GM13976 (cell line): Measurements from ENCODE around the gene KCND3.
A peak's percentile ranks its signal among the peaks of the same experiment; 100 is the strongest.
"Not testable (repeated sequence)": the region's sequence is repeated elsewhere in the genome, so short reads cannot be mapped to it uniquely, and the experiment has no call there.

Experiments
- DNase-seq: peaks from one replicate; pipeline ENCODE4 v3.0.0; 2012; ENCODE audit warnings: low spot score
- CTCF ChIP-seq: IDR thresholded peaks from 2 replicates; pipeline ENCODE4 v1.5.1; 2012; ENCODE audit warnings: borderline replicate concordance, mild to moderate bottlenecking; ENCODE audit not compliant: insufficient read depth; ENCODE audit errors: extremely low read depth, missing control alignments, control extremely low read depth
- in situ Hi-C: fragments of 300-500 bp; cut with MboI; formaldehyde crosslinking; loops from one replicate; pipeline ENCODE4 v1.12.0; 2022; ENCODE audit warnings: low sequenced_read_pairs, mixed read lengths, inconsistent platforms; ENCODE audit not compliant: unreplicated experiment

Gene KCND3

GRCh38 chr1:111746614-111746999 is 242.9 kb downstream of the KCND3 start:
- no peak for TF ChIP-seq CTCF
- no peak for DNase-seq
- in situ Hi-C loops = loop anchor here (10.0 kb wide), 1 partner anchor 242 kb away; the partner anchor contains the start of genes ADORA3 and TMIGD3

GRCh38 chr1:111745675-111746613 is 243.5 kb downstream of the KCND3 start:
- no peak for DNase-seq
- in situ Hi-C loops = loop anchor here (10.0 kb wide), 1 partner anchor 241 kb away; the partner anchor contains the start of genes ADORA3 and TMIGD3
- no peak for TF ChIP-seq CTCF

GRCh38 chr1:111743679-111744101 is 245.8 kb downstream of the KCND3 start:
- DNase-seq = no peak
- TF ChIP-seq CTCF = no peak
- in situ Hi-C loops = loop anchor here (10.0 kb wide), 1 partner anchor 239 kb away; the partner anchor contains the start of genes ADORA3 and TMIGD3

- DNase-seq = no peak
- no peak for TF ChIP-seq CTCF
- in situ Hi-C loops = loop anchor here (10.0 kb wide), 1 partner anchor 238 kb away; the partner anchor contains the start of genes ADORA3 and TMIGD3
Measured at GRCh38 chr1:111742938-111743549, 246.4 kb downstream of the KCND3 start.

GRCh38 chr1:111742292-111742691 is 247.2 kb downstream of the KCND3 start:
- DNase-seq = not testable (repeated sequence)
- in situ Hi-C loops = loop anchor here (10.0 kb wide), 1 partner anchor 237 kb away; the partner anchor contains the start of genes ADORA3 and TMIGD3

- DNase-seq = peak; percentile 43
- in situ Hi-C loops = loop anchor here (10.0 kb wide), 1 partner anchor 235 kb away; the partner anchor contains the start of genes ADORA3 and TMIGD3
- TF ChIP-seq CTCF = no peak
Measured at GRCh38 chr1:111739925-111740765, 249.3 kb downstream of the KCND3 start.
